Testis (tissue), 2 donors: ENCODE data around the gene SLX4.

ENCODE experiments used
- CTCF ChIP-seq, 3 experiments: fragments of 450-650 bp in 2 of 3; fragments of 200-600 bp in 1 of 3; sonication (generic) in 1 of 3; IDR thresholded peaks; one replicate each; pipeline ENCODE4 v1.5.1; 2016 to 2019; ENCODE audit warnings: antibody characterized with exemption in 3 of 3, mild to moderate bottlenecking in 2 of 3, moderate library complexity in 1 of 3
- POLR2A ChIP-seq: fragments of 450-650 bp; IDR thresholded peaks from one replicate; pipeline ENCODE4 v1.6.1; 2017; ENCODE audit warnings: antibody characterized with exemption, mild to moderate bottlenecking, moderate library complexity

- TF ChIP-seq CTCF (IDR thresholded peaks at IDR 0.05) (no peak), POLR2A (no peak)
These were observed 57.0 kb downstream of the SLX4 start for GRCh38 chr16:3554351-3554928.
